ENCODE measurements around the gene USP24. TPM values are rescaled to one million over a fixed set of nuclear protein-coding genes. Genes with fewer than 3 reads are reported as not detected.
"Not testable (repeated sequence)": the region's sequence is repeated elsewhere in the genome, so short reads cannot be mapped to it uniquely, and the experiment has no call there.

The USP24 gene
- total RNA-seq, 1 experiment from 2014 or later: 32.9 TPM

GRCh38 chr1:55214212-55214933, 791 bp downstream of the USP24 start:
- DNase-seq: peak; percentile 82

GRCh38 chr1:55213885-55214211, 1.3 kb downstream of the USP24 start:
- Histone ChIP-seq H3K27me3 (ENCODE audit: control insufficient read depth, insufficient read depth, low read length) (no peaks in the 10 kb centered on the region; the same call in none of the 2 replicates), H3K4me3 (ENCODE audit: insufficient read depth, low read depth, low read length) (peak overlapping the region; percentile 96), H3K36me3 (replicated peaks; ENCODE audit: control insufficient read depth, insufficient read depth, low read length) (no peaks in the 10 kb centered on the region)
- DNase-seq: peak; percentile 43

More at GRCh38 chr1:55214212-55214933, 791 bp downstream of the USP24 start:
- H3K4me3 ChIP-seq (ENCODE audit: insufficient read depth, low read depth, low read length): peak overlapping the region; percentile 96
- H3K36me3 ChIP-seq (replicated peaks; ENCODE audit: control insufficient read depth, insufficient read depth, low read length): no peaks in the 10 kb centered on the region
- H3K27me3 ChIP-seq (ENCODE audit: control insufficient read depth, insufficient read depth, low read length): no peaks in the 10 kb centered on the region; the same call in none of the 2 replicates

- no peaks in the 10 kb centered on the region for H3K36me3 ChIP-seq (replicated peaks; ENCODE audit: control insufficient read depth, insufficient read depth, low read length)
These were observed 1.8 kb downstream of the USP24 start for GRCh38 chr1:55213151-55213884.

GRCh38 chr1:55212349-55213150, 2.6 kb downstream of the USP24 start:
- no peaks in the 10 kb centered on the region; the same call in none of the 2 replicates for H3K27me3 ChIP-seq (ENCODE audit: control insufficient read depth, insufficient read depth, low read length)
- no peak for DNase-seq
- H3K36me3 ChIP-seq (replicated peaks; ENCODE audit: control insufficient read depth, insufficient read depth, low read length): no peaks in the 10 kb centered on the region
- peak overlapping the region; percentile 10; the same call in 1 of the 2 replicates for H3K4me3 ChIP-seq (ENCODE audit: insufficient read depth, low read depth, low read length)

More at GRCh38 chr1:55213151-55213884, 1.8 kb downstream of the USP24 start:
- H3K27me3 ChIP-seq (ENCODE audit: control insufficient read depth, insufficient read depth, low read length): no peaks in the 10 kb centered on the region; the same call in none of the 2 replicates
- H3K4me3 ChIP-seq (ENCODE audit: insufficient read depth, low read depth, low read length): peak overlapping the region; percentile 96
- DNase-seq: no peak

GRCh38 chr1:55211863-55212262, 3.3 kb downstream of the USP24 start:
- Histone ChIP-seq H3K27me3 (ENCODE audit: control insufficient read depth, insufficient read depth, low read length) (no peaks in the 10 kb centered on the region; the same call in none of the 2 replicates), H3K36me3 (replicated peaks; ENCODE audit: control insufficient read depth, insufficient read depth, low read length) (no peaks in the 10 kb centered on the region), H3K4me3 (ENCODE audit: insufficient read depth, low read depth, low read length) (no peak overlapping the region)
- DNase-seq: no peak

GRCh38 chr1:55210990-55211801, 4.0 kb downstream of the USP24 start:
- H3K4me3 ChIP-seq (ENCODE audit: insufficient read depth, low read depth, low read length): no peak overlapping the region
- DNase-seq: no peak

GRCh38 chr1:55209247-55209646, 5.9 kb downstream of the USP24 start:
- no peaks in the 10 kb centered on the region for H3K36me3 ChIP-seq (replicated peaks; ENCODE audit: control insufficient read depth, insufficient read depth, low read length)
- no peaks in the 10 kb centered on the region for H3K27me3 ChIP-seq (ENCODE audit: control insufficient read depth, insufficient read depth, low read length)
- no peak for DNase-seq
- H3K4me3 ChIP-seq (ENCODE audit: insufficient read depth, low read depth, low read length): no peak overlapping the region

More at GRCh38 chr1:55210990-55211801, 4.0 kb downstream of the USP24 start:
- H3K27me3 ChIP-seq (ENCODE audit: control insufficient read depth, insufficient read depth, low read length): no peaks in the 10 kb centered on the region
- no peaks in the 10 kb centered on the region for H3K36me3 ChIP-seq (replicated peaks; ENCODE audit: control insufficient read depth, insufficient read depth, low read length)

- H3K4me3 ChIP-seq (ENCODE audit: insufficient read depth, low read depth, low read length): no peak overlapping the region
These were observed 9.0 kb downstream of the USP24 start for GRCh38 chr1:55206210-55206609.

GRCh38 chr1:55204997-55205396, 10.2 kb downstream of the USP24 start:
- Histone ChIP-seq H3K27me3 (ENCODE audit: control insufficient read depth, insufficient read depth, low read length) (no peaks in the 10 kb centered on the region), H3K4me3 (ENCODE audit: insufficient read depth, low read depth, low read length) (no peak overlapping the region), H3K36me3 (replicated peaks; ENCODE audit: control insufficient read depth, insufficient read depth, low read length) (no peaks in the 10 kb centered on the region)
- no peak for DNase-seq

More at GRCh38 chr1:55206210-55206609, 9.0 kb downstream of the USP24 start:
- Histone ChIP-seq H3K27me3 (ENCODE audit: control insufficient read depth, insufficient read depth, low read length) (no peaks in the 10 kb centered on the region), H3K36me3 (replicated peaks; ENCODE audit: control insufficient read depth, insufficient read depth, low read length) (no peaks in the 10 kb centered on the region)
- DNase-seq: no peak

GRCh38 chr1:55203064-55203463, 12.1 kb downstream of the USP24 start:
- Histone ChIP-seq H3K4me3 (ENCODE audit: insufficient read depth, low read depth, low read length) (no peak overlapping the region), H3K36me3 (replicated peaks; ENCODE audit: control insufficient read depth, insufficient read depth, low read length) (no peaks in the 10 kb centered on the region), H3K27me3 (ENCODE audit: control insufficient read depth, insufficient read depth, low read length) (no peaks in the 10 kb centered on the region)
- DNase-seq: no peak

- Histone ChIP-seq H3K27me3 (ENCODE audit: control insufficient read depth, insufficient read depth, low read length) (no peaks in the 10 kb centered on the region), H3K4me3 (ENCODE audit: insufficient read depth, low read depth, low read length) (no peak overlapping the region), H3K36me3 (replicated peaks; ENCODE audit: control insufficient read depth, insufficient read depth, low read length) (no peaks in the 10 kb centered on the region)
- DNase-seq: no peak
These were observed 14.5 kb downstream of the USP24 start for GRCh38 chr1:55200667-55201066.

GRCh38 chr1:55199735-55200134, 15.4 kb downstream of the USP24 start:
- not testable (repeated sequence) for H3K27me3 ChIP-seq (ENCODE audit: control insufficient read depth, insufficient read depth, low read length); H3K36me3 ChIP-seq (replicated peaks; ENCODE audit: control insufficient read depth, insufficient read depth, low read length); H3K4me3 ChIP-seq (ENCODE audit: insufficient read depth, low read depth, low read length); DNase-seq

GRCh38 chr1:55198044-55198443, 17.1 kb downstream of the USP24 start:
- Histone ChIP-seq H3K27me3 (ENCODE audit: control insufficient read depth, insufficient read depth, low read length) (no peaks in the 10 kb centered on the region), H3K36me3 (replicated peaks; ENCODE audit: control insufficient read depth, insufficient read depth, low read length) (no peaks in the 10 kb centered on the region), H3K4me3 (ENCODE audit: insufficient read depth, low read depth, low read length) (no peak overlapping the region)
- no peak for DNase-seq

- no peaks in the 10 kb centered on the region for H3K36me3 ChIP-seq (replicated peaks; ENCODE audit: control insufficient read depth, insufficient read depth, low read length)
- no peak for DNase-seq
- H3K27me3 ChIP-seq (ENCODE audit: control insufficient read depth, insufficient read depth, low read length): no peaks in the 10 kb centered on the region
- H3K4me3 ChIP-seq (ENCODE audit: insufficient read depth, low read depth, low read length): no peak overlapping the region
These were observed 18.1 kb downstream of the USP24 start for GRCh38 chr1:55197099-55197498.

All from H7 (cell line).